Measurements from ENCODE around the gene TAC1. TPM values are rescaled to one million over a fixed set of nuclear protein-coding genes. Genes with fewer than 3 reads are reported as not detected.

TAC1 gene
- total RNA-seq, 1 experiment from 2014 or later = 0.13 TPM

GRCh38 chr7:97751566-97751965, 19.7 kb downstream of the TAC1 start:
- BruUV-seq (replicated peaks) = no TSS peak
- intact Hi-C loops (cut with micrococcal nuclease; ENCODE audit: unreplicated experiment) = no loop called here
- H3K4me1 ChIP-seq (ENCODE audit: control insufficient read depth, insufficient read depth, low read length) = no peaks in the 10 kb centered on the region
- H3K4me3 ChIP-seq (ENCODE audit: low read depth in 2 of 2, low read length in 2 of 2) = no peak overlapping the region
- no peaks in the 10 kb centered on the region for H3K9me3 ChIP-seq (ENCODE audit: control insufficient read depth, insufficient read depth, low read depth, low read length)
- DNase-seq (ENCODE audit: low read depth, low spot score) (no peak), ATAC-seq (no peak)
- no peaks in the 10 kb centered on the region for H3K36me3 ChIP-seq (ENCODE audit: control insufficient read depth, insufficient read depth, low read length)
- no peak for TF ChIP-seq TCF7L2 (IDR thresholded peaks at IDR 0.05; ENCODE audit: low read depth, low read length)
- in situ Hi-C loops (cut with HindIII; ENCODE audit: low pct_unique_long_range_greater_than_20kb, low sequenced_read_pairs) = no loop called here
- no peak overlapping the region for H3K27ac ChIP-seq (ENCODE audit: low read length)
- ChIA-PET POLR2A (no interaction called here), CTCF (no interaction called here)
- no peaks in the 10 kb centered on the region for H3K27me3 ChIP-seq (ENCODE audit: control insufficient read depth, insufficient read depth, low read length)

- CTCF ChIA-PET = no interaction called here
- H3K27ac ChIP-seq (ENCODE audit: low read length) = no peak overlapping the region
- H3K36me3 ChIP-seq (ENCODE audit: control insufficient read depth, insufficient read depth, low read length) = no peaks in the 10 kb centered on the region; the same call in 1 of the 2 replicates
- H3K4me3 ChIP-seq (ENCODE audit: low read depth in 2 of 2, low read length in 2 of 2) = no peak overlapping the region
- H3K4me1 ChIP-seq (ENCODE audit: control insufficient read depth, insufficient read depth, low read length) = no peaks in the 10 kb centered on the region
- no peaks in the 10 kb centered on the region for H3K27me3 ChIP-seq (ENCODE audit: control insufficient read depth, insufficient read depth, low read length)
- in situ Hi-C loops (cut with HindIII; ENCODE audit: low pct_unique_long_range_greater_than_20kb, low sequenced_read_pairs) (no loop called here), intact Hi-C loops (cut with micrococcal nuclease; ENCODE audit: unreplicated experiment) (no loop called here)
- BruUV-seq (replicated peaks) = no TSS peak
- POLR2A ChIA-PET = no interaction called here
- ATAC-seq (no peak), DNase-seq (ENCODE audit: low read depth, low spot score) (no peak)
- no peaks in the 10 kb centered on the region for H3K9me3 ChIP-seq (ENCODE audit: control insufficient read depth, insufficient read depth, low read depth, low read length)
- TF ChIP-seq CTCF (IDR thresholded peaks at IDR 0.05) = no peak
- TF ChIP-seq POLR2AphosphoS5 (IDR thresholded peaks at IDR 0.05; ENCODE audit: low read depth, low read length) = no peak
- TF ChIP-seq TCF7L2 (IDR thresholded peaks at IDR 0.05; ENCODE audit: low read depth, low read length) = no peak
- no peak for TF ChIP-seq SIN3A (IDR thresholded peaks at IDR 0.05; ENCODE audit: borderline replicate concordance, insufficient read depth, low read depth, low read length)
- no peak for TF ChIP-seq REST (IDR thresholded peaks at IDR 0.05; ENCODE audit: insufficient read depth in 1 of 2, low read depth in 2 of 2, low read length in 1 of 2)
Observed at GRCh38 chr7:97752215-97752614, 20.3 kb downstream of the TAC1 start.

GRCh38 chr7:97757824-97758223, 25.9 kb downstream of the TAC1 start:
- Histone ChIP-seq H3K27me3 (ENCODE audit: control insufficient read depth, insufficient read depth, low read length) (no peaks in the 10 kb centered on the region), H3K36me3 (ENCODE audit: control insufficient read depth, insufficient read depth, low read length) (no peaks in the 10 kb centered on the region; the same call in 1 of the 2 replicates), H3K4me1 (ENCODE audit: control insufficient read depth, insufficient read depth, low read length) (no peaks in the 10 kb centered on the region), H3K4me3 (ENCODE audit: low read depth in 2 of 2, low read length in 2 of 2) (no peak overlapping the region), H3K9me3 (ENCODE audit: control insufficient read depth, insufficient read depth, low read depth, low read length) (no peaks in the 10 kb centered on the region), H3K27ac (ENCODE audit: low read length) (no peak overlapping the region)
- in situ Hi-C loops (cut with HindIII; ENCODE audit: low pct_unique_long_range_greater_than_20kb, low sequenced_read_pairs) (no loop called here), intact Hi-C loops (cut with micrococcal nuclease; ENCODE audit: unreplicated experiment) (no loop called here)
- BruUV-seq (replicated peaks) = no TSS peak
- no peak for TF ChIP-seq REST (IDR thresholded peaks at IDR 0.05; ENCODE audit: insufficient read depth in 1 of 2, low read depth in 2 of 2, low read length in 1 of 2)
- no peak for TF ChIP-seq TCF7L2 (IDR thresholded peaks at IDR 0.05; ENCODE audit: low read depth, low read length)
- TF ChIP-seq POLR2AphosphoS5 (IDR thresholded peaks at IDR 0.05; ENCODE audit: low read depth, low read length) = no peak
- TF ChIP-seq CTCF (IDR thresholded peaks at IDR 0.05) = no peak
- TF ChIP-seq SIN3A (IDR thresholded peaks at IDR 0.05; ENCODE audit: borderline replicate concordance, insufficient read depth, low read depth, low read length) = no peak
- ChIA-PET CTCF (no interaction called here), POLR2A (no interaction called here)
- no peak for ATAC-seq
- DNase-seq (ENCODE audit: low read depth, low spot score) = no peak

Data from Panc1 (cell line).